Activated T-cell treated with anti-CD3 and anti-CD28 coated beads for 48 hours (primary cell): ENCODE measurements around the gene NXNL2.
A peak's percentile ranks its signal among the peaks of the same experiment; 100 is the strongest.

Experiments used
- DNase-seq: peaks from one replicate; pipeline ENCODE4 v3.0.0-alpha.2; 2020; ENCODE audit warnings: low read depth

The NXNL2 gene

DNA sequence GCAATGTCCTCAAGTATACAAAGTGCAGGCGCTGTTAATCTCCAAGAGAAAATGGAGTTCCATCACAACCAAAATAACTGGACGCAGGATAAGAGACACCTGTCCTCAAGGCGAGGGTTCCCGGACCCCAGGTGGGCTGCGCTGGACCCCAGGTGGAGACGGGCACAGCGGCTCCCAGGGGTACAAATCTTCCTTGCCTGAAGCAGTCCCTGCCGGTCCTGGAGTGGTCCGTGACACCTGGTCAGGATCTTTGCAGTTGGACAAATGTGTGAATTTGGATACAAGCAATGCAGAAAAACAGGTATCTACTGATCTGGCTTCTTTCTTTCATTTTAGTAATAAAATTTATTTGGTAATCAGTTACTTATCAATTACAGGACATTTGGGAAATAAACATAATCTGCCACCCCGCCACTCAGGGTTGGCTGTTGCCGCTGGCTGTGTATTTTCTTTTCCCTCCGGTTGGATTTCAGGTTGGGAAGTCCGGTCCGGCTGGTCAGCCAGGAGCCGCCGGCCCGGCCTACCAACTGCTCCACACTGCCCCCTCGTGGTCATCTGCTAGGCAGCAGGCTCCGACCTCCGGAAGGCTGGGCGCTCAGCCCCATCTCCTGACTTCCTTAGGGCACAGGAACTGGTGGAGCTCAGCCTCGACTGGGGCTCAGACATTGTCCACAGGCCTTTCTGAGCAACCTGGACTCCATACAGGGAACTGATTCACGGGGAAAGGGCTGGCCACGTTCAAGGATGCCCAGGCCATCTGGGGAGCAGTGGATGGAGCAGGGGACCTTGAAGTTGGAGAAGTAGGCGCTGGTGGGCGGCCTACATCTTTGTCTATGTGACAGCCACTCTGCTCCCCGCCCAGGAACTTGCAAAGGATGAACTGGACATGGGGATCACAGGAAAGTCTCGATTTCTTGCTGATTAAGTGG, 43.4 kb downstream of the NXNL2 start:
- peak; percentile 59 for DNase-seq

DNA sequence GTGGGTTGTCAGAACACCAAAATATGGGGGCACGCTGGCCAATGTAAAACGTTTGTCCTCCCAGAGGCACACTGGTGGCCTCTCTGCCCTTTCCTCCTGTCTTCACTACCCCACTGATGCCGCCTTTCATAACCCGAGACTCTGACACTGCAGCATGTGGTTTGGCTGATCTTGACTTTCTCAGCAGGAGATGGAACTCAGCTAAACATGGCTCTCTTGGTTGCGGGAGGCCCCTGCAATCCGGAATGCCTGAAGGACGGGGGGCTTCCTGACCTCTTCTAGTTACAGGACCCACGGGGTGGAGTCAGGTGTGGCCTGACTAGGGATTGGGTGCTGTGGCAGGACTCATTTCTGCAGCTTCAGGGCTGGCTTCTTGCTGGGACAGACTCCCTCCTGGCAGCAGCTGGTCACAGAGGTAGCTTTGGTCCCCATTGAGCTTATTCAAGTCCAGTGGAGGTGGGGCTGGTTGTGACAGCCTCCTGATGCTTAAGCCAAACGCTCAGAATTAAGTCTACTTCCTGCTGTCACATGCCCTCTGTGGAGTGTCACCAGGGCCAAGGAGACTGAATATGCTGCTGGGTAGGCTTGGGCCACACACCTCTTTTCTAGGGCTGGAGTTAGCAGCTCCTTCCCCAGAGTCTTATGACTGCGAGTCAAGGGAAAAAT, 44.2 kb downstream of the NXNL2 start:
- no peak for DNase-seq

DNA sequence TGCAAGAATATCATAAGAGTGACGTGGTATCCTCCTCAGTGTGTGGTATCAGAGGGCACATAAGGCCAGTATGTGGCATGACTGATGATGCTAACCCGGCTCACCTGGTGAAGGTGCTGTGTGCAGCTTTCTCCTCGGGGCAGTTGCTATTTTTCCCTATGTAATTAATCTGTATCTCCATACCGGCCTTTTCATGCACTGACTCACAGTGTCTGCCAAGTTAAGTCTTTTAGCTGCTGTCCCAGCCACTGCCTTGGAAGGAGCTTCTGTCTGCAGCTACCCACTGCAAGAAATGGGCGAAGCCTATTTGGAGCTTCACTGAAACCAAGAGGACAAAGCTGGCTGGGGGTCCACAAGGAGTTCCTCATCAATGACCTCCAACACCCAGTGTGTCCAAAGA, 46.0 kb downstream of the NXNL2 start:
- DNase-seq, result no peak

DNA sequence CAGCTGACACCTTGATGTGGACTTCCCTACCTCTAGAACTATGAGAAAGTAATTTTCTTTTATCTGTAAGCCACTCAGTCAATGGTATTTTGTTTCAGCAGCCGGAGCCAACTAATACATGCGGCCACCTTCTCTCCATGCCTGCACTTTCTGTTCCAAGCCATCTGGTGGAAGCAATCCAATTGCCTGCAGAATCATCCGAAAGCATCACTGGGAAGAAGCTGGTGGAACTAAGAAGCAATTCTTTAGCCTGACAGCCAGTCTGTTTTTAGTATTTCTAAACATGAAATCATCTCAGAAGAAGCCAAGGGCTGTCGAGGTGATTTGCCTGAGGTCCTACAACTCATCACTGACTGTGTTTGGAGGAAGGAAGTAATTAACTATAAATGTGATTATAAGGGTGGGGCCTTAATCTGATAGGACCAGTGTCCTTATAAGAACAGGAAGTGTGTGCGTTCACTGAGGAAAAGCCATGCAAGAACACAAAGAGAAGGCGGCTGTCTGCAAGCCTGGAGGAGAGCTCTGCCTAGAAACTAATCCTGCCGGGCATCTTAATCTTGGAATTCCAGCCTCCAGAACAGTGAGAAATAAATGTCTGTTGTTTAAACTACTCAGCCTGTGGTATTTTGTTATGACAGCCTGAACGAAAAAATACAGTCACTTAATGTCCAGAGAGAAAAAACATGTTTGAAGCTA, 49.1 kb downstream of the NXNL2 start:
- no peak for DNase-seq

DNA sequence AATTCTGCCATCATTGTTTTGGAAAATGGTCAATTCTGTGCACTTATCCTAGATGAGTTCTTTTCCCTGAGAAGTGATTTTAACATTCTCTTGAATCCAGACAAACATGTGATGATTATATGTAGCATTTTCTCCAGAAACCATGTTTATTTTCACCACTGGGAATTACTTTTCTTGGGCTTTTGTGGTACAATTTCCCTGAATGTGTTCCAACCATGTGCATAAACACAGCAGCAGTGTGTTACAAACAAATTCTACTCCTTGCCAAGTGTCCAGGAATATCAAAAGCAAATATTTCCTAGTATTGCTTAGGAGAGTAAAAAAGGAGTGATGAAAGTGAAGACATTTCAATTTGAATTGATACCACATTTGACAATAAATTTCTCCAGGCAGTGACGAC, 50.4 kb downstream of the NXNL2 start:
- DNase-seq, result no peak

DNA sequence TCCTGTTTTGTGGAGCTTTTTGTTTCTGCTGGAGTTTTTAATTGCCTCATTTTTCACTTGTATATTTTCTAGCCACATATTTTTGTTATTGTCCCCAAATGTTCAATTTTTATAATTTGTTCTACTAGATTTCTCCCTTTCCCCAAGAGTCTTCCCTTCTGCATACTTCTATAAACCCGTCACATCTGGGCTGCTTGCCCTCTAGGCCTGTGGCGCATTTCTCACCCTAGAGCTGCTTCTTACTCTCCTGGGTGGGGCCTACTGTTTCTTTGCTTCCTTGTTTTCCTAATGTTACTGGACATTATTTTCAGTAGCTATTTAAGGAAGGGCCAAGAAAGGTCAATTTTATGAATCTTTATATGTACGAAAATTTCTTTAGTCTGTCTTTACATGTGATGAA, 51.5 kb downstream of the NXNL2 start:
- DNase-seq, result no peak

DNA sequence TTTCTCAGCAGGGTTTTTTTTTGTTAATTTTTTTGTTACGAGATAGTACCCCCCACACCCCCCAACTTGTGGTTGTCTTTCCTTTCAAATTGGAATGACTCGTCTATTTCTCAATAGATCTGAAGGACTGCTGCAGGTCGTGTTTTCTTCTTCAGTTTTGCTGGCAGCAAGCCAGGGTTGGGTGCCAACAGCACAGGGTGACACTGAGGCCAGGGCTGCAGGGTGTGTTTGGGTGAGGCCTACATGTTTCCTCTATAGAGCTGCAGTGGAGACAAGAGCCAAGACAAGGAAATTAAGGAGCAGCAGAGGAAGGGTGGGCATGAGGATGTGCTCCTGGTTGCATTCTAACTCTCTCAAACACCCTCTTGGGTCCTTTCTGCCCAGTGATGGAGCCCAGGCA, 52.2 kb downstream of the NXNL2 start:
- no peak for DNase-seq

DNA sequence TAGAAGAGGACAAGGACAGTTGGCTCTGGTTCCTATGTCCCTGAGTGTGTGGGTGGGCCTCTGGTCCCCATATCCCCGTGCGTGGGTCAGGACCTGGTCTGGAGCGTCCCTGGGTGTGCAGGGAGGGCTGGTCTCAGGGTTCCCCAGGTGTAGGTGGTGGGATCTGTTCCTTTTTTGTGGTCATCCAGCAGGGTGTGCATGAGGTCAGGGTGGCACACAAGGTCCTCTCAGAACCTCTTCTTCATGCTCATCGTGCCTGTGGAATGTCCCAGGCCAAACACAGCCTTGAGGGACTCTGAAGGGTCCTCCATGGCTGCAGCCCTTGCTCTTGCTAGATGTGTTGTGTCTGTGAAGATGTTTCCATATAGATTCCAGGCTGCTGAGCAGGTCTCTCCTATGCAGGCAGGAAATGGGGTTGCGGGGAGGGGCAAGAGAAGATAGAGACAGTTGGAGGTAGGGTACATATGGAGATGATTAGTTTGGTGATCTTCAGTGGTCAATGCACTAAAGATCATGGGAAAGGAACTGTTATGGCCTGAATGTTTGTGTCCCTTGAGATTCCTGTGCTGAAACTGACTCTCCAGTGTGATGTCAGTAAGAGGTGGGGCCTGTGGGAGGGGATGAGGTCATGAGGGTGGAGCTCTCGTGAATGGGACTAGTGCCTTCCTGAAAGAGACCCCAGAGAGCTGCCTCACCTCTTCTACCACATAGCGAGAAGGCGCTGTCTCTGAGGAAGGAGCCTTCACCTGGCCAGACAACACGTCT, 53.1 kb downstream of the NXNL2 start:
- no peak for DNase-seq

DNA sequence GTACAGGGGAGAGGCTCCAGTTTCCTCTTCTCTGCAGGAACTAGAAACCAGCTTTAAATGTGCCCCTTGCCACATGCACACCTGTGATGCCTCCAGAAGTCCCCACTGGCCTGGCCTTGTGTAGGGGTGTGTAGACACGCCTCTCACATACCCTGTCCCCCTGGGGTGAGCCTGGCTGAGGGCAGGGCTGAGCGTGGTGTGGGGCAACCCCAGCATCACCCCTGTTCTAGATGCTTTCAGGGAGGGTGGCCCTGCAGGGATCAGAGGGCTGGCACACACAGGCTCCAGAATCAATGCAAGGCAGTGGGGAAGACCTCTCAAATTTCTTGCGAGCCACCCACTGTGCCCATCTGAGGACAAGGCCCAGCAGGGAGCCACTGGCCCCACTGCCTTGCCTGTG, 54.7 kb downstream of the NXNL2 start:
- DNase-seq, result no peak

DNA sequence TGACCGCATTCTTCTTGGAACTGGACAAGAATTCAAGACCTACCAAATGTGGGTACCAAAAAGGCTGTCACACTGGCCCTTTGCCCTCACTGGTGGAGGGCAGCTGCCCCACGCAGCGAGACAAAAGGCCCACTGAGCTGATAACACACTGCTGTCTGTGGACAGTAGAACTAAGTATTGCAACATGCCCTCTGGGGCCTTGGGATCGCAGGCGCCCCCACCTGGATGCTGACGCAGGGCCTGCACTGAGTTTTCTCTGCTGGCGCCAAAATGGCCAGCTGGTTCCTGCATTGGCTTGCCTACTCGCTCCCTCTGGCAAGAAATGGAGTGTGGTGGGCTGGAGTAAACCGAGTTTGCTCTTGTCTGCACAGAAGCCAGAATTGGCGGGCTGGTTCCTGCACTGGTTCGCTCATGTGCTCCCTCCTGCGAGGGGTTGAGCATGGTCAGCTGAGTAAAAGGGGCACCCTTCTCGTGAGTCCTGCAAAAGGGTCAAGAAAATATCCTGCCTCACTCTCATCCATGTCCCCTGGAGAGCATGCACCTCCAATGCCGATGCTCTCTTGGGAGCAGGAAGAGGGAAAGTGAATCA, 55.7 kb downstream of the NXNL2 start:
- DNase-seq, result no peak

DNA sequence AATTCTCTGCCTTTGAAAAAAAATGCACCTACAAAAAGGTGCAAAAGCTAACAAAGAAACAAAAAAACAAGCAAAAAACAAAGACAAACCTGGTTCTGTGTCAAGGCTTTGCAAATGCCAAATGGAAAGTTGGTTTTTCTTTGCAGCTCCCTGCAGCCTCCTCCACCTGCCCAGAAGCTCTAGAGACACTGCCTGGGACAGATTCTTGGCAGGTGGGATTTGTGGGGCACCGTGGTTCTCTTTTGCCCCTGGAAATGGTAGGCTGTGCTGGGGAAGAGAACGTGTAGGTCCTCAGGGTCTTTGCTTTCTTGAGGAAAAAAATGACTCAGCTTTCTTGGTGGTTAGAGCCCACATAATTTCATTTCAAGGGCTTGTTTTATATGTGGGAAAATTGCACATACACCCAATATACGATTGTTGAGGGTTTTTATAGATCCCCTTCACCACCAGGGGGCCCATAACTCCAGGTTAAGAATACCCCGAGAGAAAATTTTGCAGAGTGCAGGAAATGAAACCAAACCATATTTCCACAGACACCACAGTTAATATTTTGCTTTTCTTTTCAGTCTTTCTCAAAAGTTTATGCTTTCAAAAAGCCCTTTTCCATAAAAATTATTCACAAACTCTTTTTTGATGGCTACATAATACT, 58.7 kb downstream of the NXNL2 start:
- peak; percentile 12 for DNase-seq
